OCI-LY3 (cell line): ENCODE measurements around the gene HAUS3.

Experiments
- EZH2phosphoT487 ChIP-seq: fragments of 200-600 bp; shearing (Covaris generic); IDR thresholded peaks from 2 replicates; pipeline ENCODE4 v1.6.1; 2018; ENCODE audit warnings: antibody characterized with exemption, mixed run types, low read depth
- TF ChIP-seq, protein P1 (sequence below): fragments of 200-600, 300-600 bp; sonication (generic); IDR thresholded peaks from 2 replicates; pipeline ENCODE4 v1.5.1; 2014; ENCODE audit warnings: antibody characterized with exemption, low read length, low read depth

DNA sequence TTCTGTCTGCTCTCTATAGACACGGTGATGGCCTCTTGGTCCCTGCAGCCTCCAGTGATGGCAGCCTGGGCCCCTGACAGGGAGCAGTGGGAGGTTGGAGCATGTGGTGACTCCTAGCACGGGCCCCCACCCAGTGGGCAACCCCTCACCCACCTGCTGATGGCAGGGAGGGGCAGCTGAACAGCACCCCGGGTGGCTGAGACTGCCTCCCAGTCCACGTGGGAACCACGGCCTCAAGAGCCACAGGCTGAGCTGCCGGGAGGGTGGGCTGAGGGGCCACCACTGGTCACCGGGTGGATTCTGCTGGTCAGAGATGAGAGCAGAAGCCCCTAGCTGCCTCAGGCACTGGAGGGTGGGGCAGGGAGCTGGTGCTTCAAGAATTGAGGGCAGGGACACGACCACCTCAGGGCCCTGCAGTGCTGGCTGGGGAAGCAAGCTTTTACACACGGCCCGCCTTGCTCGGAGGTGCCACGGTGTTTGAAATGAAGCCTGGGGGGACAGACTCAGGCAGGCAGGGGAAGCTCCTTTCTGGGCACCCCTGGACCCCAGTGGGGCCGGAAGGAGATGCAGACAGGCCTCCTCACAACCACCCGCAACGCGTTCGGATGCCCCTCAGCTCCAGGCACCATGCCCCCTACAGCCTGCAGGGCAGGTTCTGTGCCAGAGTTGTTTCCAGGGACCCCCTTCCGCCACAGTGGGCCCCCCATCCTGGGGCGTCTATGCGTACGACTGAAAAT, 6.3 kb upstream of the HAUS3 start:
- TF ChIP-seq, protein P1, sequence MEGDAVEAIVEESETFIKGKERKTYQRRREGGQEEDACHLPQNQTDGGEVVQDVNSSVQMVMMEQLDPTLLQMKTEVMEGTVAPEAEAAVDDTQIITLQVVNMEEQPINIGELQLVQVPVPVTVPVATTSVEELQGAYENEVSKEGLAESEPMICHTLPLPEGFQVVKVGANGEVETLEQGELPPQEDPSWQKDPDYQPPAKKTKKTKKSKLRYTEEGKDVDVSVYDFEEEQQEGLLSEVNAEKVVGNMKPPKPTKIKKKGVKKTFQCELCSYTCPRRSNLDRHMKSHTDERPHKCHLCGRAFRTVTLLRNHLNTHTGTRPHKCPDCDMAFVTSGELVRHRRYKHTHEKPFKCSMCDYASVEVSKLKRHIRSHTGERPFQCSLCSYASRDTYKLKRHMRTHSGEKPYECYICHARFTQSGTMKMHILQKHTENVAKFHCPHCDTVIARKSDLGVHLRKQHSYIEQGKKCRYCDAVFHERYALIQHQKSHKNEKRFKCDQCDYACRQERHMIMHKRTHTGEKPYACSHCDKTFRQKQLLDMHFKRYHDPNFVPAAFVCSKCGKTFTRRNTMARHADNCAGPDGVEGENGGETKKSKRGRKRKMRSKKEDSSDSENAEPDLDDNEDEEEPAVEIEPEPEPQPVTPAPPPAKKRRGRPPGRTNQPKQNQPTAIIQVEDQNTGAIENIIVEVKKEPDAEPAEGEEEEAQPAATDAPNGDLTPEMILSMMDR, result no peak
- no peak for TF ChIP-seq EZH2phosphoT487
